ENCODE measurements around the gene GDI1.
"Not testable (repeated sequence)": the region's sequence is repeated elsewhere in the genome, so short reads cannot be mapped to it uniquely, and the experiment has no call there.

The GDI1 gene

GRCh38 chrX:154436983-154437752, at the start of gene GDI1:
TSS of gene GDI1 (plus strand) at chrX:154437154. CDS start at chrX:154437255, 101 bp downstream.
- Histone ChIP-seq H3K27ac (ENCODE audit: low read depth, low read length) (peak within 1 kb of the TSS; percentile 84), H3K4me1 (ENCODE audit: control insufficient read depth, insufficient read depth, low read length) (no peaks in the 10 kb centered on the region)

DNA sequence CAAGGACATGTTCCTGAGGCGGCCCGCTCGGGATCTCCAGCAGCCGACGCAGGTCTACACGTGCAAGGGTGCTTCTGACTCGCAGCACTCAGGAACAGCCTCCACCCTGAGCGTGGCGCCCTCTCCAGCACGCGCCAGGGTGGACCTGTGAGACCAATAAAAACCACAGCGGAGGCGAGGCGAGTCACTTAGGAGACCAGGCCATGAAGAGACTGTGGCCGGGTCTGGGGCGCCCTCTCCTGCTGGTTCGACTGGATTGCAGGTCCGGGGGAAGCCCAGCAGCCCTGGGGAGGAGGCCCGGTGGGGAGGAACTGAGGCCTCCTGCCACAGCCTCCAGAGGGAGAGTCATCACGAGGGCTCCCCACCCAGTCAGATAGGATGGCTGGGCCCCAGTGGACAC, 48.9 kb upstream of the GDI1 start:
- H3K9ac ChIP-seq (ENCODE audit: low read depth, low read length); H3K4me3 ChIP-seq (ENCODE audit: low read depth, low read length); H3K4me1 ChIP-seq (ENCODE audit: control insufficient read depth, insufficient read depth, low read length); H3K27me3 ChIP-seq (ENCODE audit: control insufficient read depth, insufficient read depth, low read length); H3K27ac ChIP-seq (ENCODE audit: low read depth, low read length); H3K9me3 ChIP-seq (ENCODE audit: control insufficient read depth, insufficient read depth, low read length); H3K36me3 ChIP-seq (ENCODE audit: control insufficient read depth, insufficient read depth, low read length): not testable (repeated sequence)

More at GRCh38 chrX:154436983-154437752, at the start of gene GDI1:
- H3K9me3 ChIP-seq (ENCODE audit: control insufficient read depth, insufficient read depth, low read length) = peaks cover 45% of the 10 kb centered on the region
- peaks cover 57% of the 10 kb centered on the region for H3K36me3 ChIP-seq (ENCODE audit: control insufficient read depth, insufficient read depth, low read length)
- H3K4me3 ChIP-seq (ENCODE audit: low read depth, low read length) = peak within 1 kb of the TSS; percentile 76
- H3K9ac ChIP-seq (ENCODE audit: low read depth, low read length) = no peak within 1 kb of the TSS; the same call in 1 of the 2 replicates
- no peaks in the 10 kb centered on the region for H3K27me3 ChIP-seq (ENCODE audit: control insufficient read depth, insufficient read depth, low read length)

GRCh38 chrX:154388649-154389048, 48.3 kb upstream of the GDI1 start:
- not testable (repeated sequence) for H3K4me3 ChIP-seq (ENCODE audit: low read depth, low read length); H3K9me3 ChIP-seq (ENCODE audit: control insufficient read depth, insufficient read depth, low read length); H3K4me1 ChIP-seq (ENCODE audit: control insufficient read depth, insufficient read depth, low read length); H3K36me3 ChIP-seq (ENCODE audit: control insufficient read depth, insufficient read depth, low read length); H3K27me3 ChIP-seq (ENCODE audit: control insufficient read depth, insufficient read depth, low read length); H3K9ac ChIP-seq (ENCODE audit: low read depth, low read length); H3K27ac ChIP-seq (ENCODE audit: low read depth, low read length)

DNA sequence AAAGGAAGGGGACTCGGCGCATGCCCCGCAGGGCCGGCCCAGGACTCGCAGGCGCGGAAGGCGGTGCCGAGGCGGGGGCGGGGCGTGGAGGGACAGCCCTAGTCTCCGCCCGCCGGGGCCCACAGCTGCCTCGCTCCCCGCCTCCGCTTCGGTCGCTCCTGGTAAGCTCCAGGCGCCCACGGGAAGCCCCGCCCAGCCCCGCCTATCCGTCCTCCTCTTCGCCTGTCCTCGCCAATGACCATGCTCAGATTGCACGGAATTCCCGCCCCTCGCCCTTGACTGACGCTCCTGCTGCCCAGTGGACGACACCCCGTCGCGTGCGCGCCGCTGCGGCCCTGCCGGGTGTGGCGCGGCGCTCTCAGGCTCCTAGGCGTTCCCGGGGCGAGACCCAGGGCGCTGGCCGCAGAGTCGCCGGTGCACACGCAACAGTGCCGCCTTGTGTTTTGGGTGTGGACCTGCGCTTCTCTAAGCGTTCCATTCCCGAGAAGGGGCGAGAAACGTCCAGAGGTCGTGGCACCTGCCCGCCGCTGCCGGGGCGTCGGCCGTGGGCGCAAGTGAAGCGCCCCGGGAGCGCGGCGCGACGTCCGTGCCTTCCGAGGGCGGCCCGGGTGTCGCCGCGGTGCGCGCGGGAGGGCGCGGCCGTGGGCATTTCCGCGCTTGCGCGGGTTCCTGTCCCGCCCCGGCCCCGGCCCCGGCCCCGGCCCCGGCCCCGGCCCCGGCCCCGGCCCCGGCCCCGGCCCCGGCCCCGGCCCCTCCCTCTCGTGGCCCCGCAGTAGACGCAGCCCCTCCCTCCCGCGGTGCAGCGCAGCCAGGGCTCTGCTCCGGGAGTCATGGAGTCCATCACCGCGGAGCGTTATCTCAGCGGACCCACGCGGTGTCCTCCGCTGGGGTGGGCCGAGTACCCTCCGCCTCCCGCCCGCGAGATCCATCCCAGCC, 46.9 kb upstream of the GDI1 start:
- not testable (repeated sequence) for H3K4me1 ChIP-seq (ENCODE audit: control insufficient read depth, insufficient read depth, low read length); H3K4me3 ChIP-seq (ENCODE audit: low read depth, low read length); H3K9ac ChIP-seq (ENCODE audit: low read depth, low read length); H3K36me3 ChIP-seq (ENCODE audit: control insufficient read depth, insufficient read depth, low read length); H3K9me3 ChIP-seq (ENCODE audit: control insufficient read depth, insufficient read depth, low read length); H3K27ac ChIP-seq (ENCODE audit: low read depth, low read length); H3K27me3 ChIP-seq (ENCODE audit: control insufficient read depth, insufficient read depth, low read length)

- H3K4me3 ChIP-seq (ENCODE audit: low read depth, low read length); H3K27me3 ChIP-seq (ENCODE audit: control insufficient read depth, insufficient read depth, low read length); H3K4me1 ChIP-seq (ENCODE audit: control insufficient read depth, insufficient read depth, low read length); H3K9ac ChIP-seq (ENCODE audit: low read depth, low read length); H3K27ac ChIP-seq (ENCODE audit: low read depth, low read length): not testable (repeated sequence)
- Histone ChIP-seq H3K9me3 (ENCODE audit: control insufficient read depth, insufficient read depth, low read length) (peaks cover 12% of the 10 kb centered on the region; the same call in 1 of the 2 replicates), H3K36me3 (ENCODE audit: control insufficient read depth, insufficient read depth, low read length) (peaks cover 20% of the 10 kb centered on the region)
These were observed 40.6 kb upstream of the GDI1 start for GRCh38 chrX:154396363-154396762.

DNA sequence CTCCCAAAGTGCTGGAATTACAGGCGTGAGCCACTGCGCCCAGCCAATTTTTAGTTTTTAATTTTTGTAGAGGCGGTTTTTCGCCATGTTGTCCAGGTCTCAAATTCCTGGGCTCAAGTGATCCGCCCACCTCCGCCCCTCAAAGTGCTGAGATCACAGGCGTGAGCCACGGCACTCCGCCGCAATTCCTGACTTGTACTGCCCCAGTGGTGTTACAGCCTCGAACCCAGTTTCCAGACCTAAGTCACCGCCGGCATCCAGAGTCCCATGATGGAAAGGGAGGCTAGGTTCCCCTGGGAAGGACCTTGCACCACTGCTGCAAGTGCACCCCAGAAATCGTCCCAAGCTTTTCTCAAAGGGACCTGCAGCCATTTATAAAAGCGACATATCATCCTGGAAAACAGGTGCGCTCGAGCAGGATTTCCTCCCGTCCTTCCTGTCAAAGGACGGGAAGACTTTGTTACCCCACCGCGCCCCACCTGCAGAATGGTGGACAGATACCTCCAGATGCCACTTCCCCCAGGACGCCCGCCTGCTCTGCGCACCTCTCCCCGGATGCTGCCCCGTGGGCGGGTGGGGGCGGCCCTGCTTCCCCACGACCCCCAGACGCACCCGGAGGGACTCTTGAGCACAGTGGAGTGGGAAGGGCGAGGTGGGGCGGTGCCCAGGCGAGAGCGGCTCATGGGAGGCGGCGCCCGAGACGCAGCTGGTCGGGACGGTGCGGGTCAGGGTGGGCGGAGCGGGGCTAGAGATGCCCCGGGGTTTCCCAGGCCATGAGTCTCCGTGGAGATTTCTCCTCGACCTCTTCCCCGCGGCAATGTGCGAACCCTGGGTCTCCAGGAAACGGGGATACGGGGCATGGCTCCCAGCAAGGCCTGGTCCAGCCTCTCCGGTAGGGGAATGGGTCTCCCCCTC, 39.7 kb upstream of the GDI1 start:
- H3K4me1 ChIP-seq (ENCODE audit: control insufficient read depth, insufficient read depth, low read length) = no peaks in the 10 kb centered on the region
- peaks cover 12% of the 10 kb centered on the region; the same call in 1 of the 2 replicates for H3K9me3 ChIP-seq (ENCODE audit: control insufficient read depth, insufficient read depth, low read length)
- peaks cover 20% of the 10 kb centered on the region for H3K36me3 ChIP-seq (ENCODE audit: control insufficient read depth, insufficient read depth, low read length)
- H3K27ac ChIP-seq (ENCODE audit: low read depth, low read length) = peak overlapping the region; percentile 96
- no peaks in the 10 kb centered on the region for H3K27me3 ChIP-seq (ENCODE audit: control insufficient read depth, insufficient read depth, low read length)
- peak overlapping the region; percentile 79 for H3K4me3 ChIP-seq (ENCODE audit: low read depth, low read length)
- peak overlapping the region; percentile 94 for H3K9ac ChIP-seq (ENCODE audit: low read depth, low read length)

DNA sequence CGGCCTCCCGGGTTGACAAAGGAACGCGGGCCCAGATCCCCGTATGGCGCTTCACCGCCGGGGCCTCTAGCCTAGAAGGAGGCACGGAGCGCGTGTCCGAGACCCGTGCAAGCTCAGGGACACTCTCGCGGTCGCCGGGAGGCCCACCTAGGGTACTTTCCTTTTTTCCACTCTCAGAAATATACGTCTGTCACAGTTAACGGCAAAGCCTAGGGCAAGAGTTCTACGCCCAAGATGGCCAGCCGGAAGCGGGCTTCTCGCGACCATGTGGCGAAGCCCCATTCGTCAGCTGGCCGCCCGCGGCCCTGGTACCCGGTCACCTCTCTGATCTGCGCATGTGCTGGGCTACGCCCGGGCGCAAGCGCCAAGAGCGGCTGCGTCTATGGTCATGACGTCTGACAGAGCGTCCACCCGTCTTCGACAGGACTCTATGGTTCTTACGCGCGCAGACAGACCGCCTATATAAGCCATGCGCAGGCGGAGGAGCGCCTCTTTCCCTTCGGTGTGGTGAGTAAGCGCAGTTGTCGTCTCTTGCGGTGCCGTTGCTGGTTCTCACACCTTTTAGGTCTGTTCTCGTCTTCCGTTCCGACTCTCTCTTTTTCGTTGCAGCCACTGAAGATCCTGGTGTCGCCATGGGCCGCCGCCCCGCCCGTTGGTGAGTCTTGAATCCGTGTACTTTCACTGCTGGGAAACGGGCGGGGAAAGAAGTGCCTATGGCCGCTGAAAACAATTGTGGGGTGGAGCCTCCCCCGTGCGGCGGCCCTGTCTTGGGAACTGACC, 38.9 kb upstream of the GDI1 start, which contains the start of gene RPL10:
Gene RPL10 (plus strand): TSS at position 490 of the 780 bp plus-strand sequence. CDS start 143 bp downstream, at position 633.
- Histone ChIP-seq H3K9me3 (ENCODE audit: control insufficient read depth, insufficient read depth, low read length) (peaks cover 13% of the 10 kb centered on the region), H3K27me3 (ENCODE audit: control insufficient read depth, insufficient read depth, low read length) (no peaks in the 10 kb centered on the region), H3K4me3 (ENCODE audit: low read depth, low read length) (peak within 1 kb of the TSS; percentile 79), H3K27ac (ENCODE audit: low read depth, low read length) (peak within 1 kb of the TSS; percentile 96), H3K4me1 (ENCODE audit: control insufficient read depth, insufficient read depth, low read length) (no peaks in the 10 kb centered on the region), H3K36me3 (ENCODE audit: control insufficient read depth, insufficient read depth, low read length) (peaks cover 20% of the 10 kb centered on the region), H3K9ac (ENCODE audit: low read depth, low read length) (peak within 1 kb of the TSS; percentile 96)

GRCh38 chrX:154398668-154399526, 38.1 kb upstream of the GDI1 start:
- no peaks in the 10 kb centered on the region for H3K27me3 ChIP-seq (ENCODE audit: control insufficient read depth, insufficient read depth, low read length)
- peak overlapping the region; percentile 96 for H3K9ac ChIP-seq (ENCODE audit: low read depth, low read length)
- H3K27ac ChIP-seq (ENCODE audit: low read depth, low read length) = peak overlapping the region; percentile 96
- H3K9me3 ChIP-seq (ENCODE audit: control insufficient read depth, insufficient read depth, low read length) = peaks cover 16% of the 10 kb centered on the region
- H3K4me1 ChIP-seq (ENCODE audit: control insufficient read depth, insufficient read depth, low read length) = no peaks in the 10 kb centered on the region
- H3K4me3 ChIP-seq (ENCODE audit: low read depth, low read length) = peak overlapping the region; percentile 79
- peaks cover 20% of the 10 kb centered on the region for H3K36me3 ChIP-seq (ENCODE audit: control insufficient read depth, insufficient read depth, low read length)

- Histone ChIP-seq H3K4me1 (ENCODE audit: control insufficient read depth, insufficient read depth, low read length) (no peaks in the 10 kb centered on the region), H3K36me3 (ENCODE audit: control insufficient read depth, insufficient read depth, low read length) (peaks cover 20% of the 10 kb centered on the region), H3K9ac (ENCODE audit: low read depth, low read length) (peak overlapping the region; percentile 96), H3K27ac (ENCODE audit: low read depth, low read length) (peak overlapping the region; percentile 96), H3K27me3 (ENCODE audit: control insufficient read depth, insufficient read depth, low read length) (no peaks in the 10 kb centered on the region), H3K4me3 (ENCODE audit: low read depth, low read length) (peak overlapping the region; percentile 79), H3K9me3 (ENCODE audit: control insufficient read depth, insufficient read depth, low read length) (peaks cover 20% of the 10 kb centered on the region)
These were observed 37.2 kb upstream of the GDI1 start for GRCh38 chrX:154399527-154400368.

Data from HUES48 (cell line).